SK-N-SH (cell line): ENCODE data around the gene PEPD.

ENCODE experiments used
- CTCF ChIP-seq: fragments of 200-600 bp; sonication (generic); IDR thresholded peaks from 2 replicates; pipeline ENCODE4 v1.6.1; 2017; ENCODE audit warnings: antibody characterized with exemption, mild to moderate bottlenecking, moderate library complexity
- EP300 ChIP-seq, 2 experiments: IDR thresholded peaks; 2 replicates each; pipeline versions ENCODE4 v1.4.0 to v1.6.1; 2012; ENCODE audit warnings: borderline replicate concordance in 1 of 2, low read depth in 1 of 2, low read length in 1 of 2
- EZH2phosphoT487 ChIP-seq: fragments of 200-600 bp; sonication (generic); IDR thresholded peaks from 2 replicates; pipeline ENCODE4 v1.6.1; 2017; ENCODE audit warnings: low read depth, mixed run types, mild to moderate bottlenecking, antibody characterized with exemption, moderate library complexity, borderline replicate concordance
- MAX ChIP-seq: IDR thresholded peaks from 2 replicates; pipeline ENCODE4 v1.4.0; 2012; ENCODE audit warnings: low read depth
- MEF2A ChIP-seq: IDR thresholded peaks from 2 replicates; pipeline ENCODE4 v1.4.0; 2012; ENCODE audit warnings: low read depth, borderline replicate concordance
- POLR2AphosphoS5 ChIP-seq: IDR thresholded peaks from 2 replicates; pipeline ENCODE4 v1.6.1; 2012; ENCODE audit warnings: low read depth, low read length
- RCOR1 ChIP-seq: fragments of 150-350 bp; IDR thresholded peaks from 2 replicates; pipeline ENCODE4 v1.6.1; 2017; ENCODE audit warnings: antibody characterized with exemption, low read length
- REST ChIP-seq: IDR thresholded peaks from 2 replicates; pipeline ENCODE4 v1.6.1; 2012; ENCODE audit warnings: mild to moderate bottlenecking, low read depth, low read length, moderate library complexity
- RFX5 ChIP-seq: IDR thresholded peaks from 2 replicates; pipeline ENCODE4 v1.6.1; 2012; ENCODE audit warnings: mild to moderate bottlenecking, improper control_type of control experiment, low read length
- TAF1 ChIP-seq: IDR thresholded peaks from 2 replicates; pipeline ENCODE4 v1.6.1; 2012; ENCODE audit warnings: low read depth, mild to moderate bottlenecking, low read length, moderate library complexity, borderline replicate concordance
- YY1 ChIP-seq: IDR thresholded peaks from 2 replicates; pipeline ENCODE4 v1.4.0; 2012; ENCODE audit warnings: low read depth, mild to moderate bottlenecking

GRCh38 chr19:33501693-33502356 is 19.8 kb downstream of the PEPD start:
- TF ChIP-seq CTCF (no peak), EP300 (IDR thresholded peaks at IDR 0.05; ENCODE audit: borderline replicate concordance in 1 of 2, low read depth in 1 of 2, low read length in 1 of 2) (no peak), MEF2A (no peak), REST (no peak), TAF1 (no peak), RCOR1 (no peak), RFX5 (no peak), YY1 (no peak), MAX (no peak), EZH2phosphoT487 (no peak), POLR2AphosphoS5 (no peak)
